Measurements from ENCODE around the gene KRTAP1-5.
"Not testable (repeated sequence)": the region's sequence is repeated elsewhere in the genome, so short reads cannot be mapped to it uniquely, and the experiment has no call there.

The KRTAP1-5 gene

GRCh38 chr17:41026715-41027471 is at the start of gene KRTAP1-5:
Gene KRTAP1-5 (minus strand): TSS chr17:41027208. CDS start chr17:41027155, 53 bp downstream.
- DNase-seq (ENCODE audit: low read depth), result peak; percentile 82

GRCh38 chr17:41076788-41077187 is 49.8 kb upstream of the KRTAP1-5 start:
- no peak for DNase-seq (ENCODE audit: low read depth)

- no peak for DNase-seq (ENCODE audit: low read depth)
These were observed 46.7 kb upstream of the KRTAP1-5 start for GRCh38 chr17:41073676-41074075.

- no peak for DNase-seq (ENCODE audit: low read depth)
These were observed 44.8 kb upstream of the KRTAP1-5 start for GRCh38 chr17:41071606-41072360.

GRCh38 chr17:41069031-41069430 is 42.0 kb upstream of the KRTAP1-5 start:
- DNase-seq (ENCODE audit: low read depth), result no peak

GRCh38 chr17:41067281-41067680 is 40.3 kb upstream of the KRTAP1-5 start:
- no peak for DNase-seq (ENCODE audit: low read depth)

GRCh38 chr17:41065829-41066624 is 39.0 kb upstream of the KRTAP1-5 start, which contains the start of gene KRTAP2-4:
Gene KRTAP2-4 (minus strand): TSS chr17:41065879. CDS start chr17:41065845, 34 bp downstream.
- DNase-seq (ENCODE audit: low read depth), result peak; percentile 98

GRCh38 chr17:41065016-41065689 is 38.1 kb upstream of the KRTAP1-5 start:
- DNase-seq (ENCODE audit: low read depth), result not testable (repeated sequence)

- DNase-seq (ENCODE audit: low read depth), result no peak
These were observed 37.3 kb upstream of the KRTAP1-5 start for GRCh38 chr17:41064301-41064700.

GRCh38 chr17:41063449-41063848 is 36.4 kb upstream of the KRTAP1-5 start:
- no peak for DNase-seq (ENCODE audit: low read depth)

GRCh38 chr17:41061964-41062363 is 35.0 kb upstream of the KRTAP1-5 start:
- peak; percentile 96 for DNase-seq (ENCODE audit: low read depth)

- DNase-seq (ENCODE audit: low read depth), result peak; percentile 87
These were observed 33.1 kb upstream of the KRTAP1-5 start, which contains the start of gene KRTAP2-3 for GRCh38 chr17:41060052-41060604. Gene KRTAP2-3 (minus strand): TSS chr17:41060114. CDS start chr17:41060050, 64 bp downstream.

- peak; percentile 95 for DNase-seq (ENCODE audit: low read depth)
These were observed 32.5 kb upstream of the KRTAP1-5 start for GRCh38 chr17:41059276-41060051.

GRCh38 chr17:41058741-41059140 is 31.7 kb upstream of the KRTAP1-5 start:
- DNase-seq (ENCODE audit: low read depth), result peak; percentile 70

- no peak for DNase-seq (ENCODE audit: low read depth)
These were observed 30.5 kb upstream of the KRTAP1-5 start for GRCh38 chr17:41057547-41057946.

GRCh38 chr17:41055130-41055529 is 28.1 kb upstream of the KRTAP1-5 start, which contains the start of gene KRTAP2-2:
Gene KRTAP2-2 (minus strand): TSS chr17:41055230. CDS start chr17:41055211, 19 bp downstream.
- not testable (repeated sequence) for DNase-seq (ENCODE audit: low read depth)

- DNase-seq (ENCODE audit: low read depth), result not testable (repeated sequence)
These were observed 27.5 kb upstream of the KRTAP1-5 start for GRCh38 chr17:41054556-41054955.

GRCh38 chr17:41054025-41054424 is 27.0 kb upstream of the KRTAP1-5 start:
- no peak for DNase-seq (ENCODE audit: low read depth)

- peak; percentile 58 for DNase-seq (ENCODE audit: low read depth)
These were observed 25.6 kb upstream of the KRTAP1-5 start for GRCh38 chr17:41052566-41052965.

- DNase-seq (ENCODE audit: low read depth), result peak; percentile 36
These were observed 22.1 kb upstream of the KRTAP1-5 start for GRCh38 chr17:41049110-41049509.
